B cell (primary cell): ENCODE measurements around the gene TIMM23B.
"Not testable (repeated sequence)": the region's sequence is repeated elsewhere in the genome, so short reads cannot be mapped to it uniquely, and the experiment has no call there.

ENCODE experiments used
- CTCF ChIP-seq: fragments of 200-600 bp; IDR thresholded peaks from one replicate; pipeline ENCODE4 v1.8.0; 2022; ENCODE audit warnings: antibody characterized with exemption, mild to moderate bottlenecking
- EZH2 ChIP-seq: IDR thresholded peaks from 2 replicates; pipeline ENCODE4 v1.6.1; 2012; ENCODE audit warnings: borderline replicate concordance, low read depth, mild to moderate bottlenecking, moderate library complexity, low read length; ENCODE audit not compliant: insufficient read depth, poor library complexity, severe bottlenecking

- not testable (repeated sequence) for TF ChIP-seq CTCF, EZH2
Observed at GRCh38 chr10:50015596-50016220, 73.9 kb downstream of the TIMM23B start.
